SU-DHL-6 (cell line): ENCODE results near the gene DGKB.

Experiments used
- H2AFZ ChIP-seq: fragments of 200-600 bp; sonication (generic); 2 replicates; pipeline ENCODE4 v1.6.1; 2014; ENCODE audit warnings: low read depth, mild to moderate bottlenecking, moderate library complexity, mixed read lengths, antibody characterized with exemption, low read length; ENCODE audit not compliant: severe bottlenecking
- H3F3A ChIP-seq: fragments of 200-600 bp; shearing (Covaris generic); 2 replicates; pipeline ENCODE4 v1.6.0; 2016; ENCODE audit warnings: antibody characterized with exemption, mild to moderate bottlenecking; ENCODE audit not compliant: insufficient read depth
- H3K27ac ChIP-seq: fragments of 200-600 bp; sonication (generic); 2 replicates; pipeline ENCODE4 v1.5.1; 2016; ENCODE audit warnings: low read depth, mild to moderate bottlenecking, low read length, moderate library complexity, mixed read lengths
- H3K27me3 ChIP-seq: fragments of 200-600 bp; sonication (generic), shearing (Covaris generic); 2 replicates; pipeline ENCODE4 v1.6.0; 2014; ENCODE audit warnings: mild to moderate bottlenecking, low read length
- H3K36me3 ChIP-seq: fragments of 200-600 bp; sonication (generic); 2 replicates; pipeline ENCODE4 v1.6.1; 2014; ENCODE audit warnings: mild to moderate bottlenecking, low read length, mixed read lengths
- H3K4me2 ChIP-seq: fragments of 300-600, 200-600 bp; shearing (Covaris generic), sonication (generic); 2 replicates; pipeline ENCODE4 v1.6.0; 2014; ENCODE audit warnings: low read length, low read depth, mild to moderate bottlenecking; ENCODE audit not compliant: poor library complexity, severe bottlenecking
- H3K4me3 ChIP-seq: fragments of 200-600 bp; sonication (generic); 2 replicates; pipeline ENCODE4 v1.5.1; 2014; ENCODE audit warnings: antibody characterized with exemption, low read length, mild to moderate bottlenecking, mixed read lengths; ENCODE audit not compliant: insufficient read depth, poor library complexity, severe bottlenecking
- H3K79me2 ChIP-seq: fragments of 200-600 bp; sonication (generic); 2 replicates; pipeline ENCODE4 v1.6.1; 2014; ENCODE audit warnings: mild to moderate bottlenecking, low read length, moderate library complexity; ENCODE audit not compliant: insufficient read depth
- H3K9ac ChIP-seq: fragments of 200-600 bp; sonication (generic); 2 replicates; pipeline ENCODE4 v1.7.0; 2014; ENCODE audit warnings: mild to moderate bottlenecking, low read length
- H3K9me2 ChIP-seq: fragments of 200-600 bp; sonication (generic); replicated peaks from 2 replicates; pipeline ENCODE4 v1.6.1; 2014; ENCODE audit warnings: low read length; ENCODE audit not compliant: insufficient read depth
- H3K9me3 ChIP-seq: fragments of 200-600 bp; sonication (generic); 2 replicates; pipeline ENCODE4 v1.6.1; 2014; ENCODE audit warnings: low read length, mixed read lengths; ENCODE audit not compliant: insufficient read depth
- H4K20me1 ChIP-seq: fragments of 200-600 bp; sonication (generic); 2 replicates; pipeline ENCODE4 v1.6.1; 2014; ENCODE audit warnings: low read depth, mild to moderate bottlenecking, antibody characterized with exemption, low read length, moderate library complexity, mixed read lengths
- EZH2phosphoT487 ChIP-seq: fragments of 200-600 bp; sonication (generic), shearing (Covaris generic); conservative IDR thresholded peaks from 2 replicates; pipeline ENCODE4 v1.6.1; 2018; ENCODE audit warnings: mild to moderate bottlenecking, antibody characterized with exemption, low read length, moderate library complexity, mixed read lengths
- TF ChIP-seq, protein P1 (sequence below): fragments of 200-600 bp; sonication (generic); IDR thresholded peaks from one replicate; pipeline ENCODE4 v1.5.1; 2017; ENCODE audit warnings: antibody characterized with exemption, mild to moderate bottlenecking, low read length, moderate library complexity; ENCODE audit not compliant: insufficient read depth, poor library complexity, severe bottlenecking

DGKB gene

DNA sequence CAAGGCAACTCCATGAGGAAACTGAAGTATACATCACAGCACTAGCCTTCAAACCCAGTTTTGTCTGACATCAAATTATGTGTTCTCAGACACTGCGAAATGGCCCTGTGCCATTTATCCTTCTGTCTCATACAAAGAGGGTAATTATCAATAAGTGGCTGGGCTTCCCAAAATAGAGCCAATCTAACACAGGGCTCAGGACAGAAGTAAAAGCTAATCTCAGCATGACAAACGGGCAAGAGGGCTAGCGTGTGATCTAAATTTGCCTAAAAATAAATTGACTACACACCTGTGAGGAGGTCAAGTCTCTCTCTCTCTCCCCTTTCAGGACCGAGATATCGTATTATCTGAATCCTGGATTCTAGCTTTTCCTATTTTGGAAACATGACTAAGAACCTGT, 67.2 kb downstream of the DGKB start:
- Histone ChIP-seq H3K9ac (no peak overlapping the region), H4K20me1 (no peaks in the 10 kb centered on the region), H3K36me3 (no peaks in the 10 kb centered on the region), H3K9me2 (no peaks in the 10 kb centered on the region), H3K4me3 (no peak overlapping the region), H3K79me2 (no peaks in the 10 kb centered on the region), H3K9me3 (no peaks in the 10 kb centered on the region), H2AFZ (no peak overlapping the region), H3F3A (no peaks in the 10 kb centered on the region), H3K4me2 (no peak overlapping the region), H3K27me3 (no peaks in the 10 kb centered on the region), H3K27ac (no peak overlapping the region)
- TF ChIP-seq EZH2phosphoT487: no peak
- TF ChIP-seq, protein P1, sequence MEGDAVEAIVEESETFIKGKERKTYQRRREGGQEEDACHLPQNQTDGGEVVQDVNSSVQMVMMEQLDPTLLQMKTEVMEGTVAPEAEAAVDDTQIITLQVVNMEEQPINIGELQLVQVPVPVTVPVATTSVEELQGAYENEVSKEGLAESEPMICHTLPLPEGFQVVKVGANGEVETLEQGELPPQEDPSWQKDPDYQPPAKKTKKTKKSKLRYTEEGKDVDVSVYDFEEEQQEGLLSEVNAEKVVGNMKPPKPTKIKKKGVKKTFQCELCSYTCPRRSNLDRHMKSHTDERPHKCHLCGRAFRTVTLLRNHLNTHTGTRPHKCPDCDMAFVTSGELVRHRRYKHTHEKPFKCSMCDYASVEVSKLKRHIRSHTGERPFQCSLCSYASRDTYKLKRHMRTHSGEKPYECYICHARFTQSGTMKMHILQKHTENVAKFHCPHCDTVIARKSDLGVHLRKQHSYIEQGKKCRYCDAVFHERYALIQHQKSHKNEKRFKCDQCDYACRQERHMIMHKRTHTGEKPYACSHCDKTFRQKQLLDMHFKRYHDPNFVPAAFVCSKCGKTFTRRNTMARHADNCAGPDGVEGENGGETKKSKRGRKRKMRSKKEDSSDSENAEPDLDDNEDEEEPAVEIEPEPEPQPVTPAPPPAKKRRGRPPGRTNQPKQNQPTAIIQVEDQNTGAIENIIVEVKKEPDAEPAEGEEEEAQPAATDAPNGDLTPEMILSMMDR: no peak

DNA sequence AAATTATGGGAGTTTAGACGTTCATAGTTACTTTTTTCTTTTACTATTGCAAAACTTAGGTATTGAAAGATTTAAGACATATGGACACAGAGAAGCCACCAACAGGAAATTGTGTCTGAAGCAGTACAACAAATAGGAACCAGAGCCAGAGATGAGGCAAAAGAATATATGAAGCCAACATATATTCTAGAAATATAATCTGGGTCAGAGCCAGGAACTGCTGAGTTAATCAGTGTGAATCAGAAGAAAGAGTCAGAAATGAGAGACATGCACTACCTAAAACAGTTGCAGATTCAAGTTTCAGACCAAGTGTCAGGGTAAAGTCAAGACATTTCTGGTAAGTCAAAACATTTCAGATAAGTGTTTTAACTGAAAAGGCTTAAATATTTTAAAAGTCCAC, 67.7 kb downstream of the DGKB start:
- Histone ChIP-seq H3K4me2 (no peak overlapping the region), H3K9me2 (no peaks in the 10 kb centered on the region), H3K36me3 (no peaks in the 10 kb centered on the region), H3K27ac (no peak overlapping the region), H3K27me3 (no peaks in the 10 kb centered on the region), H3K9me3 (no peaks in the 10 kb centered on the region), H4K20me1 (no peaks in the 10 kb centered on the region), H3F3A (no peaks in the 10 kb centered on the region), H3K4me3 (no peak overlapping the region), H3K9ac (no peak overlapping the region), H2AFZ (no peak overlapping the region), H3K79me2 (no peaks in the 10 kb centered on the region)
- TF ChIP-seq EZH2phosphoT487: no peak
- TF ChIP-seq, protein P1: no peak

DNA sequence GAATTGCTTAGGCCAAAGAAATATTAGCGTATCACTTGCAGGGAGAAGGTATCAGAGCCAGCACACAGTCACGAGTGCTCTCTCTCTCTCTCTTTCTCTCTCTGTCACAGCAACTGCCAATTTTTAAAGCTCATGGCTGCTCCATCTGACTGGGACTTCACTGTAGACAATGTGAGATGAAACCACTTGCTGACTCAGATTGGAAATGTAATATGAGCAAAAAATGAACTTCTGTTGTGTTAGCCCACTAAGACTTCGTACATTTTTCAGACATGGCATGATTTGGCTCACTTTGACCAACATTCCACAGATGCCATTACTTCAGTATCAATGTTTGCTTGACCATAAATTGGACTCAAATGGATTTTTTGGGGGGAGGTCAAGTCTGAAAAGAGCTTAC, 68.1 kb downstream of the DGKB start:
- Histone ChIP-seq H3K9me3 (no peaks in the 10 kb centered on the region), H3K9ac (no peak overlapping the region), H3K79me2 (no peaks in the 10 kb centered on the region), H3K4me3 (no peak overlapping the region), H3K27me3 (no peaks in the 10 kb centered on the region), H3K9me2 (no peaks in the 10 kb centered on the region), H4K20me1 (no peaks in the 10 kb centered on the region), H3K36me3 (no peaks in the 10 kb centered on the region), H3K27ac (no peak overlapping the region), H3K4me2 (no peak overlapping the region), H3F3A (no peaks in the 10 kb centered on the region), H2AFZ (no peak overlapping the region)
- TF ChIP-seq EZH2phosphoT487: no peak
- TF ChIP-seq, protein P1: no peak

DNA sequence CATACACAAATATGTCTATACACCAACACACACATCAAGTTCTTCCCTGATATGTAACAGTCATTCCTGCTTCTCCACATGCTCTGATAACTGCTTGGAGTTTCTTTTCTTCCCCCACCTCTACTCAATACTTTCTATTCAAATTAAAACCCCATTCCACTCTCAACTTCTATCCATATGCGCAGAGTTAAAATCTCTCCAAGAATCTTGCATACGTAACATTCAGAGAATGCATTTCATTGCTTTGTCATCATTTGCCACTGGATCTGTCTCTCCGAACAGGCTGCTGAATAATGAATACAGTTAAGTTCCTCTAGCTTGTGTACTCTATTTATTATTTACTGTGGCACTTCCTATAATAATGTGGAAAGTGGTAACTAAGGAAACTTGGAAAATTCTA, 68.8 kb downstream of the DGKB start:
- no peak overlapping the region for H3K4me2 ChIP-seq
- H3K79me2 ChIP-seq: no peaks in the 10 kb centered on the region
- H3K27me3 ChIP-seq: no peaks in the 10 kb centered on the region
- H3K4me3 ChIP-seq: no peak overlapping the region
- H3K9ac ChIP-seq: no peak overlapping the region
- no peak overlapping the region for H2AFZ ChIP-seq
- H3F3A ChIP-seq: no peaks in the 10 kb centered on the region
- H4K20me1 ChIP-seq: no peaks in the 10 kb centered on the region
- no peaks in the 10 kb centered on the region for H3K9me3 ChIP-seq
- no peak for TF ChIP-seq EZH2phosphoT487
- TF ChIP-seq, protein P1: no peak
- H3K27ac ChIP-seq: no peak overlapping the region
- H3K36me3 ChIP-seq: no peaks in the 10 kb centered on the region
- H3K9me2 ChIP-seq: no peaks in the 10 kb centered on the region
